Esophagus muscularis mucosa (tissue), 4 donors: Measurements from ENCODE around the gene SLC17A9.

ENCODE experiments used
- CTCF ChIP-seq, 3 experiments: fragments of 200-600 bp in 2 of 3; fragments of 450-650 bp in 1 of 3; sonication (generic) in 2 of 3; IDR thresholded peaks; one replicate each; pipeline ENCODE4 v1.5.1; 2017 to 2019; ENCODE audit warnings: antibody characterized with exemption in 3 of 3, mild to moderate bottlenecking in 2 of 3, moderate library complexity in 1 of 3
- EP300 ChIP-seq: sonication (generic); formaldehyde crosslinking; IDR thresholded peaks from one replicate; pipeline ENCODE4 v1.6.1; 2017; ENCODE audit warnings: antibody characterized with exemption
- POLR2A ChIP-seq: fragments of 450-650 bp; IDR thresholded peaks from one replicate; pipeline ENCODE4 v1.6.1; 2017; ENCODE audit warnings: antibody characterized with exemption, moderate library complexity, mild to moderate bottlenecking, low read depth
- POLR2AphosphoS5 ChIP-seq, 2 donors: sonication (generic); formaldehyde crosslinking; IDR thresholded peaks; one replicate each; pipeline ENCODE4 v1.6.1; 2017; ENCODE audit warnings: antibody characterized with exemption in 2 of 2

GRCh38 chr20:62906647-62907375 lies 45.7 kb upstream of the SLC17A9 start:
- no peak for TF ChIP-seq CTCF (IDR thresholded peaks at IDR 0.05)
- no peak for TF ChIP-seq EP300
- no peak for TF ChIP-seq POLR2AphosphoS5 (IDR thresholded peaks at IDR 0.05)
- no peak for TF ChIP-seq POLR2A
